Neural cell (in vitro differentiated cells): Measurements from ENCODE around the gene PML. TPM values are rescaled to one million over a fixed set of nuclear protein-coding genes. Genes with fewer than 3 reads are reported as not detected.

Source experiments
- H2AFZ ChIP-seq: fragments of 200-600, 300-800 bp; sonication (generic), shearing (Covaris generic); 2 replicates; pipeline ENCODE4 v1.6.0; 2014; ENCODE audit warnings: low read depth, mild to moderate bottlenecking, antibody characterized with exemption, low read length, moderate library complexity
- H3F3A ChIP-seq: fragments of 200-600 bp; shearing (Covaris generic); 2 replicates; pipeline ENCODE4 v1.6.1; 2016; ENCODE audit warnings: mild to moderate bottlenecking, moderate library complexity, mixed read lengths, antibody characterized with exemption, low read length; ENCODE audit not compliant: insufficient read depth, poor library complexity, severe bottlenecking
- H3K27ac ChIP-seq: fragments of 200-600, 300-800 bp; sonication (generic), shearing (Covaris generic); 2 replicates; pipeline ENCODE4 v1.5.1; 2014; ENCODE audit warnings: mild to moderate bottlenecking, low read length, moderate library complexity
- H3K27me3 ChIP-seq: fragments of 300-800, 200-600 bp; sonication (generic), shearing (Covaris generic); 2 replicates; pipeline ENCODE4 v1.6.0; 2014; ENCODE audit warnings: mild to moderate bottlenecking, low read depth, low read length, moderate library complexity; ENCODE audit not compliant: insufficient read depth
- H3K36me3 ChIP-seq: fragments of 300-800, 200-600 bp; sonication (generic), shearing (Covaris generic); 2 replicates; pipeline ENCODE4 v1.5.1; 2014; ENCODE audit warnings: mild to moderate bottlenecking, antibody characterized with exemption, low read length, moderate library complexity; ENCODE audit not compliant: insufficient read depth
- H3K4me2 ChIP-seq: fragments of 300-800, 200-600 bp; sonication (generic), shearing (Covaris generic); 2 replicates; pipeline ENCODE4 v1.6.0; 2014; ENCODE audit warnings: mild to moderate bottlenecking, low read length
- H3K4me3 ChIP-seq: fragments of 300-800, 200-600 bp; sonication (generic), shearing (Covaris generic); 2 replicates; pipeline ENCODE4 v1.5.1; 2014; ENCODE audit warnings: mild to moderate bottlenecking, low read length, moderate library complexity
- H3K79me2 ChIP-seq: fragments of 200-600 bp; shearing (Covaris generic); replicated peaks from 2 replicates; pipeline ENCODE4 v1.6.0; 2014; ENCODE audit warnings: mild to moderate bottlenecking, low read length, moderate library complexity; ENCODE audit not compliant: insufficient read depth
- H3K9ac ChIP-seq: fragments of 300-800, 200-600 bp; sonication (generic), shearing (Covaris generic); 2 replicates; pipeline ENCODE4 v1.6.1; 2016; ENCODE audit warnings: mild to moderate bottlenecking, low read length, mixed read lengths
- H3K9me2 ChIP-seq: fragments of 200-600 bp; shearing (Covaris generic); 2 replicates; pipeline ENCODE4 v1.6.1; 2016; ENCODE audit warnings: mild to moderate bottlenecking, low read length, mixed read lengths; ENCODE audit not compliant: insufficient read depth
- H3K9me3 ChIP-seq: fragments of 200-600, 300-800 bp; sonication (generic), shearing (Covaris generic); 2 replicates; pipeline ENCODE4 v1.6.1; 2016; ENCODE audit warnings: mild to moderate bottlenecking, mixed run types, low read length, moderate library complexity, mixed read lengths
- H4K20me1 ChIP-seq: fragments of 200-600 bp; shearing (Covaris generic); 2 replicates; pipeline ENCODE4 v1.6.1; 2016; ENCODE audit warnings: mild to moderate bottlenecking, mixed run types; ENCODE audit not compliant: insufficient read depth
- EP300 ChIP-seq: fragments of 450-650 bp; conservative IDR thresholded peaks from 2 replicates; pipeline ENCODE4 v1.6.1; 2014; ENCODE audit warnings: antibody characterized with exemption, mild to moderate bottlenecking, moderate library complexity; ENCODE audit not compliant: poor library complexity, severe bottlenecking
- EZH2 ChIP-seq: fragments of 200-600, 300-800 bp; shearing (Covaris generic), sonication (generic); IDR thresholded peaks from 2 replicates; pipeline ENCODE4 v1.6.1; 2014; ENCODE audit warnings: antibody characterized with exemption, low read length, borderline replicate concordance, mild to moderate bottlenecking; ENCODE audit not compliant: insufficient read depth, poor library complexity, severe bottlenecking
- MXI1 ChIP-seq: fragments of 450-650 bp; conservative IDR thresholded peaks from 2 replicates; pipeline ENCODE4 v1.6.1; 2014; ENCODE audit warnings: antibody characterized with exemption, mild to moderate bottlenecking; ENCODE audit not compliant: poor library complexity, severe bottlenecking
- POLR2AphosphoS5 ChIP-seq: IDR thresholded peaks from 2 replicates; pipeline ENCODE4 v1.6.1; 2012
- RAD21 ChIP-seq: fragments of 450-650 bp; conservative IDR thresholded peaks from 2 replicates; pipeline ENCODE4 v1.6.1; 2014; ENCODE audit warnings: antibody characterized with exemption, mild to moderate bottlenecking, moderate library complexity
- SMC3 ChIP-seq: fragments of 450-650 bp; conservative IDR thresholded peaks from 2 replicates; pipeline ENCODE4 v1.6.1; 2014; ENCODE audit warnings: antibody characterized with exemption, mild to moderate bottlenecking, moderate library complexity; ENCODE audit not compliant: poor library complexity
- TAF1 ChIP-seq: IDR thresholded peaks from 2 replicates; pipeline ENCODE4 v1.6.1; 2012; ENCODE audit warnings: low read depth
- polyA plus RNA-seq: library from polyadenylated mRNA; depleted of rRNA; stranded (reverse); fragments of >200 nt; gene quantifications from 2 replicates; pipeline ENCODE4 v1.2.3, GENCODE V29; 2014
- TF ChIP-seq, protein P1 (sequence below): IDR thresholded peaks from 2 replicates; pipeline ENCODE4 v1.6.1; 2012; ENCODE audit warnings: borderline replicate concordance
- TF ChIP-seq, protein P2 (sequence below): fragments of 450-650 bp; IDR thresholded peaks from 2 replicates; pipeline ENCODE4 v1.5.1; 2014; ENCODE audit warnings: antibody characterized with exemption, mild to moderate bottlenecking, moderate library complexity; ENCODE audit not compliant: poor library complexity, severe bottlenecking

PML gene
- polyA plus RNA-seq, 1 donor from 2014 or later = 4.7 TPM

DNA sequence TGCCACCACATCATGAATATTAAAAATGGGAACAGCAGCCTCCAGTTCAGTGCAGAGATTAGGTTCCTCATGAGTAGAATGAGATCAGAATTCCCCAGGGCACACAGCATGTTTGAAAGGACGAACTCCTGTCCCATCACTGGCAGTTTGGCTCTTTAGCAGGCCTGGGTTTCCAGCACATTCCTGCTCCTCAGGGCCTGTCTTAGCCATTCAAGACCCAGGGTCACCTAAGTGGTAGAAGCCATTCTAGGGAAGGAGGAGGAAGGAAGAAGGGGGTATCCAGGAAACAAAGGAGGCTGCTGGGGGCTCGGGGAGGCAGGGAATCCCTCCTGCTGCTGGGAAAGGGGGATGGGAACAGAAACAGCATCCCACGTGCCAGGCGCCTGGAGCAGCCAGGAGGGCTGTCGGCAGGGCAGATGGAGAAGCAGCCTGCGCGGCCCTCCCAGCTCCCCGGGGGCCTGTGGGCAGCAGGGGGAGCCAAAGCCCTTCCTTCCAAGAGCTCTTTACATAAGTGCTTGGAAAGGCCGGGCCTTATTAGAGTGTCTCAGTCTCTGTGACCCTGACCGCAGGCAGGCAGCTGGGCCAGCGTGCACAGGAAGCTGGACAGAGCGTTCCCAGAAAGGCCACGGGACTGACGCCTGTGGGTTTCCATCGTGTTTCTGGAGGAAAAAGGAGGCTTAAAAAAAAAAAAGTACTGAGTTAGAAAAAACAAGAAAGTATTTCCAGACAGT lies 43.5 kb upstream of the PML start:
- peak overlapping the region; percentile 45 for H3K4me3 ChIP-seq
- peak overlapping the region; percentile 37 for H3K4me2 ChIP-seq
- H3K27ac ChIP-seq = peak overlapping the region; percentile 86
- no peaks in the 10 kb centered on the region for H3K79me2 ChIP-seq
- no peaks in the 10 kb centered on the region for H3K9me2 ChIP-seq
- no peaks in the 10 kb centered on the region for H4K20me1 ChIP-seq
- peak overlapping the region; percentile 62 for H3K9ac ChIP-seq
- H2AFZ ChIP-seq = peak overlapping the region; percentile 42
- H3K36me3 ChIP-seq = no peaks in the 10 kb centered on the region
- H3K27me3 ChIP-seq = no peaks in the 10 kb centered on the region
- H3F3A ChIP-seq = no peaks in the 10 kb centered on the region
- H3K9me3 ChIP-seq = no peaks in the 10 kb centered on the region
- TF ChIP-seq, protein P1, sequence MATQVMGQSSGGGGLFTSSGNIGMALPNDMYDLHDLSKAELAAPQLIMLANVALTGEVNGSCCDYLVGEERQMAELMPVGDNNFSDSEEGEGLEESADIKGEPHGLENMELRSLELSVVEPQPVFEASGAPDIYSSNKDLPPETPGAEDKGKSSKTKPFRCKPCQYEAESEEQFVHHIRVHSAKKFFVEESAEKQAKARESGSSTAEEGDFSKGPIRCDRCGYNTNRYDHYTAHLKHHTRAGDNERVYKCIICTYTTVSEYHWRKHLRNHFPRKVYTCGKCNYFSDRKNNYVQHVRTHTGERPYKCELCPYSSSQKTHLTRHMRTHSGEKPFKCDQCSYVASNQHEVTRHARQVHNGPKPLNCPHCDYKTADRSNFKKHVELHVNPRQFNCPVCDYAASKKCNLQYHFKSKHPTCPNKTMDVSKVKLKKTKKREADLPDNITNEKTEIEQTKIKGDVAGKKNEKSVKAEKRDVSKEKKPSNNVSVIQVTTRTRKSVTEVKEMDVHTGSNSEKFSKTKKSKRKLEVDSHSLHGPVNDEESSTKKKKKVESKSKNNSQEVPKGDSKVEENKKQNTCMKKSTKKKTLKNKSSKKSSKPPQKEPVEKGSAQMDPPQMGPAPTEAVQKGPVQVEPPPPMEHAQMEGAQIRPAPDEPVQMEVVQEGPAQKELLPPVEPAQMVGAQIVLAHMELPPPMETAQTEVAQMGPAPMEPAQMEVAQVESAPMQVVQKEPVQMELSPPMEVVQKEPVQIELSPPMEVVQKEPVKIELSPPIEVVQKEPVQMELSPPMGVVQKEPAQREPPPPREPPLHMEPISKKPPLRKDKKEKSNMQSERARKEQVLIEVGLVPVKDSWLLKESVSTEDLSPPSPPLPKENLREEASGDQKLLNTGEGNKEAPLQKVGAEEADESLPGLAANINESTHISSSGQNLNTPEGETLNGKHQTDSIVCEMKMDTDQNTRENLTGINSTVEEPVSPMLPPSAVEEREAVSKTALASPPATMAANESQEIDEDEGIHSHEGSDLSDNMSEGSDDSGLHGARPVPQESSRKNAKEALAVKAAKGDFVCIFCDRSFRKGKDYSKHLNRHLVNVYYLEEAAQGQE = peak; percentile 45
- TF ChIP-seq TAF1 (no peak), POLR2AphosphoS5 (peak; percentile 45), MXI1 (peak; percentile 52), SMC3 (peak; percentile 69), EP300 (peak; percentile 63), EZH2 (no peak), RAD21 (peak; percentile 77)
- TF ChIP-seq, protein P2, sequence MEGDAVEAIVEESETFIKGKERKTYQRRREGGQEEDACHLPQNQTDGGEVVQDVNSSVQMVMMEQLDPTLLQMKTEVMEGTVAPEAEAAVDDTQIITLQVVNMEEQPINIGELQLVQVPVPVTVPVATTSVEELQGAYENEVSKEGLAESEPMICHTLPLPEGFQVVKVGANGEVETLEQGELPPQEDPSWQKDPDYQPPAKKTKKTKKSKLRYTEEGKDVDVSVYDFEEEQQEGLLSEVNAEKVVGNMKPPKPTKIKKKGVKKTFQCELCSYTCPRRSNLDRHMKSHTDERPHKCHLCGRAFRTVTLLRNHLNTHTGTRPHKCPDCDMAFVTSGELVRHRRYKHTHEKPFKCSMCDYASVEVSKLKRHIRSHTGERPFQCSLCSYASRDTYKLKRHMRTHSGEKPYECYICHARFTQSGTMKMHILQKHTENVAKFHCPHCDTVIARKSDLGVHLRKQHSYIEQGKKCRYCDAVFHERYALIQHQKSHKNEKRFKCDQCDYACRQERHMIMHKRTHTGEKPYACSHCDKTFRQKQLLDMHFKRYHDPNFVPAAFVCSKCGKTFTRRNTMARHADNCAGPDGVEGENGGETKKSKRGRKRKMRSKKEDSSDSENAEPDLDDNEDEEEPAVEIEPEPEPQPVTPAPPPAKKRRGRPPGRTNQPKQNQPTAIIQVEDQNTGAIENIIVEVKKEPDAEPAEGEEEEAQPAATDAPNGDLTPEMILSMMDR = peak; percentile 75

- no peaks in the 10 kb centered on the region for H3K36me3 ChIP-seq
- TF ChIP-seq, protein P2 = no peak
- no peak for TF ChIP-seq POLR2AphosphoS5
- TF ChIP-seq EP300 = no peak
- H3K4me2 ChIP-seq = peak overlapping the region; percentile 37
- no peaks in the 10 kb centered on the region for H3K9me2 ChIP-seq
- no peak overlapping the region for H2AFZ ChIP-seq
- H3K9ac ChIP-seq = peak overlapping the region; percentile 62
- peak overlapping the region; percentile 45 for H3K4me3 ChIP-seq
- H4K20me1 ChIP-seq = no peaks in the 10 kb centered on the region
- no peaks in the 10 kb centered on the region for H3F3A ChIP-seq
- no peaks in the 10 kb centered on the region for H3K27me3 ChIP-seq
- H3K9me3 ChIP-seq = no peaks in the 10 kb centered on the region
- peak overlapping the region; percentile 86 for H3K27ac ChIP-seq
- H3K79me2 ChIP-seq = no peaks in the 10 kb centered on the region
These were observed 42.9 kb upstream of the PML start for GRCh38 chr15:73951601-73952000.
